ENCODE data around the gene DAB1.
"Not testable (repeated sequence)": the region's sequence is repeated elsewhere in the genome, so short reads cannot be mapped to it uniquely, and the experiment has no call there.

The DAB1 gene

DNA sequence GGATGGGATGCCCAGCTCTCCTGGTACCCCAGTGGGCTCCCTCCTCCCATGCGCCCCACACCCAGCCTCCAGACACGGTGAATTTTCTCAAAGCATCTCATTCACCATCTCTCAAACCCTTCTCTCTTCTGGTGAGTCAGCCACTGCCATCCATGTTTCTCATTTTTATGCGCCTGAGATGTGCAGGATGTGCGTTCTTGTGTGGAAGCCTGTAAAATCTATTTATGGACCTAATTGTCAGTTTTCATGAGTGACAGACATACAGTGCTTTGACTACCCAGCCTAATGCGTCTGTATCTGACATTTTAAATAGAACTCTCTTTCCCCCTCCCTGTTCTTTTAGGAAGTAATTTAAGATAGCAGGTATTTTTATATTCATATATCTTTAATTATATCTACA lies 158.8 kb downstream of the DAB1 start:
- no peak for DNase-seq

DNA sequence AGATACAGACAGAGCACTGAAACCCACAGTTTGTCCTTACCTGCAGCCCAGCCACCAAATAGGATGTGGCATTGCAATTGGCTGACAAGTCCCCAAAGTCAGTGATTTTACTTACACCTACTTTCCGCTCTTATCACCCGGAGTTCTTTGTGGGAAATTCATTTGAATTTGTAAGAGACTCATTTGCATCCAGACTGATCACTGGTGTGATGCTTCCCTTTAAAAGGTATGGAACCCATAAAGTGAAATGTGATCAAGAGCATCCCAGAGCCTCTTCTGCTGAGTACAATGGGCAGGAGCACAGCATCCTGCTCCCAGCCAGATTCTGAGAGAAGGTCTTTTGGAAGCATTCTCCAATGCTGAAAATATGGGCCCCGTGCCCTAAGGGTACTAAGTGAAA lies 161.4 kb downstream of the DAB1 start:
- DNase-seq, result no peak

DNA sequence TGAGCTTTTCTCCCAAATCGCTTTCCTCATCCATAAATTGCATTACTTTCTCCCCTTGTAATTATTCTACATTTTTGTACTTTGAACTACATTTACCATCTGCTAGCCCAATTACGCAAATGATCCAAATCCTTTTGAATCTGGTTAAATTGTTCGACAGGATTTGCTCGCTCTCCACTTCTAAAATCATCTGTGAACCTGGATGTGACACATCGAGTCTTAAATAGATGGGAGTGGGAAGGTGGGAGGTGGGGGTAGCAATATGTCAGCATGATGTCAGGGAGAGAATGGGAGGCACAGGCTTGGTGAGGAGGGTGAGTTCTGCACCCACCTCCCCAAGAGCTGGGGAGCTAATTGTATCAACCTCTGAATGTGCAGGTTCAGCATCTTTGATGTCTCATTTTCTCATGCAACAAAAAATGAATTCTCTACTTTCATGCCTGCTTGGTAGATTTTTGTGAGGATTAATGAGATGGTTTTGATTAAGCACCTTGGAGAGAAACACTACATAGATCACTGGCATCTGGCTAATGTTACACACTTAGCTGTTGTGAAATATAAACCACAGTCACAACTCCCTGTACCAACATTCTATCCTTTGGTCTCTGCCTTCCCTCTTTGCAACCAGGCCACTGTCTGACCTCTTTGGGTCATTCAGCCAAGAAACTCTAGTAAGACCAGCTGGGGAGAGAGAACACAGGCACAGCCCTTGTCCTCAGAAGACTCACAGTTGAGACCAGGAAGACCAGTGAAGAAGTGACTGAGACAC lies 165.1 kb downstream of the DAB1 start:
- DNase-seq, result no peak

DNA sequence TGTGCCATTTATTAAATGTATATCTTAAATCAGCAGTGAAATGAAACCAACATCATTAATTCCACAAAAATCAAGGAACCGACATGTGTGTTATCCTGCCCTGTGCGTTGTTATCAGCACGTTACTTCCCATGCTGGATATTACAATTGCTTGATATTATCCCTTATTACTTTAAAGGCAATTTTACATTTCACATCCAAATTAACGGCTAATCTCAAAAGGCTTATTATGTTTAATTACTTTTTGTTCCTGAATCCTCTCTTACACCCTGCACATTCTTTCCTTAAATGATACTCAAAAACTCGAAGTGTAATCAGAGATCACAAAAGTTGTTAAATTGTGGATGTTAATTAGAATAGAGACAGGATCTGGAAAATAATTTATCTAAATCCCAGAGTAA lies 167.9 kb downstream of the DAB1 start:
- no peak for DNase-seq

DNA sequence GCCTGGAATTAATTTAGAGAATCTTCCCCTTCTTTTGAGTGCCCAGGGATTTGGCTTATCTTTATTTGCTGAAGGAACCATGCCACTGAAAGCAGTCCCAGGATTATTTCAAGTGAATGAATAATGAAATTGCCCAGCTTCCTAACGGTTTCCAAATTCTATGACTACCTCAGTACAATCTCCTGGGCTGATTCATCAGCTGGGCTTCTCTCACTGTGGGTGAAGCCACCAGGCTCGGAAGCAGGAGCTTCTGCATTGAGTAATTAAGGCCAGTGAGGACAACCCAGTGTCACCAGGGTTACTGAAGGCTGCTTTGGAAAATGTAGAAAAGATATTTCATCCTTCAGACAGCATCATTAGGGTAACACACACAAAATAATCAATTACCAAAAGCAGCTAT lies 169.8 kb downstream of the DAB1 start:
- DNase-seq, result no peak

DNA sequence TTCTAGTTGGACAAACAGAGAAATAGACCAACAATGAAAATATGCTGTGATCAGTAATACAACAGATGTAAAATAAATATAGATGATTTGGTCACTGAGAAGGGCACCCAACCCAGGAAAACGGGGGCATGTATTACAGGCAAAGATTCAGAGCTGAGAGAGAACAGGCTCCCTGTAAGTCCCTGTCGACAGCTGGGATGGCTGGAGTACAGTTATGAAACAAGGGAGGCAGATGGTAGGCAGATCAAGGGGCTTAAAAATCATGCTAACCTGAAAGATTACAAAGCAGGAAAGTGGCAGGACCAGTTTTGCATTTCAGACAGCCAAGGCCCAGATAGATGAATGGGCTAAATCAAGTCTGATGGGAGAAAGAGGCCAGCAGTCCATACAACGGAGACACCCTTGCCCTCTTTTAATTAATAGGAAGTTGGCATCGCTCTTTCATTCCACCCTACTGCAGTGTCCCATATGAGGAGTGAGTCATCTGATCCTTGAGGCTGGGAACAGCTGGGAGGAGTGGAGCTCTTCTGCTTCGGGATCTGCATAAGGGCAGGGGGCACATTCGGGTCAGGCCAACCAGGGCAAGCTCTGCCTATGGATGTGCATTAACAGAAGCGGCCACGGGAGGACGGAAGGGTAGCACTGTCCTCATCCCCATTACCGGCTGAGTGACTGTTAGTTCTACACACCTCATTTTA lies 171.1 kb downstream of the DAB1 start:
- DNase-seq, result no peak

DNA sequence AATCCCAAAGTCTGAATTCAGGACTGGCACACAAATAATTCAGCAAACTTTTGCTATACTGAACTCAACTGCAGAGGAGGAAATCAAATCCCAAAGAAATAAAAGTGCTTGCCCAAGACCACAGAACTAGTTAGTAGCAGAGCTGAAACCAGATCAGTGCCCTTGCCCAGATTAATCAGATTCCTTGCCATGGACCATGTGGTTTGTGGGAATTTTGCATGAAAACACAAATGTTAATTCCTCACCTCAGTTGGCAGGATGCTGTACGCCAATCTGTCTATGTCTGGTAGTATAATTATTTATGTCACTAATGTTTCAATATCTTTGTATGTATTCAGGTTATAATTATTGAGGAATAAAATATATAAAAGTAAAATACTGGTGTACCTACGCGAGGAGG lies 173.8 kb downstream of the DAB1 start:
- DNase-seq, result no peak

DNA sequence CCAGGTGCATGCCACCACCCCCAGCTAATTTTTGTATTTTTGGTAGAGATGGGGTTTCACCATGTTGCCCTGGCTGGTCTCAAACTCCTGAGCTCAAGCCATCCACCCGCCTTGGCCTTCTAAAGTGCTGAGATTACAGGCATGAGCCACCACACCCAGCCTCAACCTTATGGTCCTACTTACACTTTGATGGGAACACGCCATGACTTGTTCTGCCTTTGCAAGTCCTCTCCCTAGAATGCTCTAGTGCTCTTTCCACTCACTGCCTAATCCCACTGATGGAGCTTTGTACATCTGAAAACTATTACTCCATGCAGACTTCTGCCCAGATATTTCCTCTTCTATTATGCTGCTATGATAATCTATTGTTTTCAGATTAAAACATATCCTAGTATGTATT lies 174.3 kb downstream of the DAB1 start:
- DNase-seq, result no peak

DNA sequence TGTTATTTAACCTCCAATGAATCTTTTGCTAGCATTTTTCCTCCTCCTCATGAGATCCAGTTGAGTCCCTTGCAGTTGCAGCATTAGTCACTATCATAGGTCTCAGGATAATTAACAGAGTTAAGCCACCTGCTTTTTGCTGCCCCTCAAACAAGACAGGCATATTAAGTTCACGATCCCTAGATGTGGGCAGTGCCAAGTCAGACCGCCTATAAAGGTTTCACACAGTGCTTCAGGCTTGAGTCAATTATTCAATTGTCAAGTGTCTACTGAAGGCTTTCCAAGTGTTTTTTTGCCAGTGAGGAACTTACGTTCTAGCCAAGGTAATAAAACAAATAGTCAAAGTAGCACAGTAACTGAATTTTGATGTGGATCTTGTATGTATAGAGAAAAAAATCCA lies 175.0 kb downstream of the DAB1 start:
- DNase-seq, result no peak

DNA sequence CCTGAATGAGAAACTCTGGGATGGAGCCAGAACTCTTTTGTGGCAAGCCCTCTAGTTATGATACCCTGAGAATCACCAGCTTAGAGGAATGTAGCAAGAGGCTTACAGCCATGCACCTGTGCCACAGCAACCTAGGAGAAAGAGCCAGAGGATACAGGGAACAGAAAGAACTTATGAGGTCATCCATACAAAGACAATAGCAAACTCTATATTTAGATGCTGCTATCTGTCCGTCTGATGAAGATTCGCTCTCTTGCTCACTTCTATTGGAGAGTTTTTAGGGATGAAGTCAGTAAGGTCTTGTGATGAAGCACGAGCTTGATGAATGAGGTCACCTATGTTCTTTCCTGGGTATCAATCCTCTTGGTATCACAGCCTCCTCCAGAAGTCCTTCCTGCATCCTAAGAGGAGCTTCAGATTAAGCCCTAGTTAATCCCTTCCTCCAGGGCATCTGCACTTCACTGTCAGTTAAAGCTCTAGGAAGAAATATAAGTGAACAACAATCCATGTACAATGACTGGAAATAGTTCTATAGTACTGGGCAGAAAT lies 185.6 kb downstream of the DAB1 start:
- DNase-seq, result no peak

DNA sequence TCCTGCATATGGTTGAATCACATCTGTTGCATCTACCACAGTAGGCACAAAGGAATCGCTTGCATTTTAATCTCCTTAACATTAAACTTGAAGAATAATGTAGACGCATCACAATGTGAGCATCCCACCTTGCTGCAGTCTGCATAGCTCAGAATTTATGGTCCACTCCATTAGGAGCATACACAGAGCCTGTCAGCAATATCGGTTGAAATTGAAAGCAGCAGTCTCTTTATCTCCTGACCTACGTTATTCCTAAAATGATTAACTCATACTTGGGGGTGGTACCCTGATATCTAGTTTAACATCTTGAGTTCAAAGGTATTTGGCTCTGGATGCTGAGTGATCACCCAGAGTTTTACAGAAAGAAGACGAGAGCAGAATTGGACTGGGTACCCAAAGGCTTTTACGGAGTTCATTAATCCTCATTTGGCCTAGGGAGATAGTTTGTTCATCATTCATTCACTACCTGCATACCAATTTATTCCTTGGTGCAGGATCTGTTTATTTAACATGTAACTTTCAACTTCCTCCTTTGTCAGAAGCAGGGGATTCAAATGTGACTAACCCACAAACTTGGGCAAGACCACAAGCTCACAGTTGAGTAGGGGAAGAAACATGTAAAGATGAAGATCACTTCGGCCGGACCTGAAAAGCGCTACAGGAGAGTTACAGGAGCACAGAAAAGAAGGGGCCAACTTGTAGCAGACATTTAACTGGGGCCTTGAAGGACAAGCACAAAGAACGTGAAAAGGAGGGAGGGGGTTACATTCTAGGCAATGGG lies 187.9 kb downstream of the DAB1 start:
- no peak for DNase-seq

DNA sequence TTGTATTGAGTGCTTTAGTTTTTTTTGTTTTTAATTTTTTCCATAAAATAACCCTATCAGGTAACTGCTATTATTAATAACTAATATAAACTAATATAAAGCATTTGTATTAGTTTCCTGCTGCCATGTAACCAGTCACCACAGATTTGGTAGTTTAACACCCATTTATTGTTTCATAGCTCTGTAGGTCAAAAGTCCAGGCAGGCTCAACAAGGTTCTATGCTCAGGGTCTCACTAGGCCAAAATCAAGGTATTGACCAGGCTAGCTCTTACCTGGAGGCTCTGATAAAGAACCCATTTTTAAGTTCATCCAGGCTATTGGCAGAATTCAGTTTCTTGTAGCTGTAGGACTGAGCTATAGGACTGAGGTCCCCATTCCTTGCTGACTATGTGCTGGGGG lies 189.4 kb downstream of the DAB1 start:
- DNase-seq, result no peak

DNA sequence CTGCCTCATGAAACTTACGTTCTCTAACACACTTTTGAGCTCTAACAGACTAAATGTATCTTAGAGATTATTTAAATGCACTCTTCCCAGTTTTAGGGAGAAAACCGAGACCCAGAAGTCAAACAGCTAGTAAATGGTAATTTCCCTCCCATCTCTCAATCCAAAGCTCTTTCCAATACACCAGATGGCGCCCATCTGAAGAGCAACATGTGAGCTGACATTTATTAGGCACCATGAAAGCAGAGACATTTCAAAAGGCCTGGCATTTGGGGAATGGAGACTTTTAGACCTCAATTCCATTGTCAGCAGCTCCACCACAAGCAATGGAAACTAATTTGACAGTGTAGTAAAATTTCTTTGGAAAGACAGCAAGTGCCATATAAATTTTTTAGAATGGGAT lies 191.4 kb downstream of the DAB1 start:
- DNase-seq, result no peak

DNA sequence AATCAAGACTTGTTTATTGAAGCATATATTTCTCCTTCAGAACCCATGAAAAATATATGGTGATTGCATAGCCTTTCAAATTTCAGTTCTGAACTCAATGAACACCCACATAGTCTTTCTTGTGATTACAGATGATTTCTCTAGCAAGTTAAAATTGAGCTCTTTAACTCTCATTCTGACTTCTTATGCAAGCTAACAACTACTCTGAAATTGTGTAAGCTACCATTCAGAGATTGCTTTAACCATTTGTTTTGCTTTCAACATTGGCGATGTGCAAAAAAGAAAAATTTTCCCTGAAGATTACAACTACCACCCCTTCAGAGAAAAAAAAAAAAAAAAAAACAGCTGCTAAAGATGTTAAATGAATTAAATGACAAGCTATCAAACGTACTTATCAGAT lies 193.9 kb downstream of the DAB1 start:
- no peak for DNase-seq

DNA sequence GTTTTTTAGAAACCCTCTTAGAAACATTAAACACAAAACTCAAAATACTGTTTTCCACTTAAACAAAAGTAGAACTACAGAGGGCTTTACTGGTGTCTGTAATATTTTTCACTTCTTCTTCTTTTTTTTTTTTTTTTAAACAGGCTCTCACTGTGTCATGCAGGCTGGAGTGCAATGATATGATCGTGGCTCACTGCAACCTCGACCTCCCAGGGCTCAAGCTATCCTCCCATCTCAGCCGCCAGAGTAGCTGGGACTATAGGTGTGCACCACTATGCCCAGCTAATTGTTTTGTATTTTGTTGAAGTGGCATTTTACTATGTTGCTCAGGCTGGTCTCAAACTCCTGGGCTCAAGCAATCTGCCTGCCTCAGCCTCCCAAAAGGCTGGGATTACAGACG lies 194.8 kb downstream of the DAB1 start:
- DNase-seq, result no peak

DNA sequence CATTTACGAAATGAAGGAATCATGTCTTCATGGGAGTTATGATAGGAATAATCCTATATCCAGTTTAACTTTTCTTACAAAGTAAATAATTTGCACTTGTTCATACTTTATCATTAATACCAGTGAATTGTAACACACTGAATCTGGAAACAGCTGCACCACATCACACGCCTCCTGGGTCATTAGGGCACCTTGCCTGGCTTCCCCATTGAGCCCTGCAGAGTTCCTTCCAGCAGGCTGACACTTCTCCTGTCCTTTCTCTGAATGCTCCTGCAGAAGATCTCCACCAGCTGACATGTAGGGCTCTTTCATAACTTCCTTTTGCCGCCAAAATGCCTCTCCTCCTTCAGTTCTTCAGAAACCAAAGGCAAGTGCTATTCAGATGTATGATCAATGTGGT lies 201.1 kb downstream of the DAB1 start:
- no peak for DNase-seq

DNA sequence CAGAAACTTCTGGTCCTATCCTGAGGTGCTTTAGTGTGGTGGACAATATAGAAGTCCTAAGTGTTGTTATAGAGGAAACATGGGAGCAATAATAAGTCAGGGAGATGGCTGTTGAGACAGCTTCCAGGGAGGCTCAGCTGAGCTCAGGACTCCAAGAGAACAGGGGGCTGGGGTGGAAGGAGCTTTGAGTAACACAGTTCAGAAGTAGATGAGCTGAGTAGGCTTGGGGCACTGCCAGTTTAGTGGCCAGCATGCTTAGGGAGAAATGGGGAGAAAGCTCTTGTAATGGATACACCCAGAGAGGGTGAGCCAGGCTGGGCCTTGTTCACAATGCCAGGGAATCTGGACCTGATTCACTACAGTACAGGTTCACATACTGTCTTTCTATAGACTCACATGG lies 201.6 kb downstream of the DAB1 start:
- no peak for DNase-seq

DNA sequence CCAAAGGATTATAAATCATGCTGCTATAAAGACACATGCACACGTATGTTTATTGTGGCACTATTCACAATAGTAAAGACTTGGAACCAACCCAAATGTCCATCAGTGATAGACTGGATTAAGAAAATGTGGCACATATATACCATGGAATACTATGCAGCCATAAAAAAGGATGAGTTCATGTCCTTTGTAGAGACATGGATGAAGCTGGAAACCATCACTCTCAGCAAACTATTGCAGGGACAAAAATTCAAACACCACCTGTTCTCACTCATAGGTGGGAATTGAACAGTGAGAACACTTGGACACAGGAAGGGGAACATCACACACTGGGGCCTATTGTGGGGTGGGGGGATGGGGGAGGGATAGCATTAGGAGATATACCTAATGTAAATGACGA lies 203.0 kb downstream of the DAB1 start:
- not testable (repeated sequence) for DNase-seq

DNA sequence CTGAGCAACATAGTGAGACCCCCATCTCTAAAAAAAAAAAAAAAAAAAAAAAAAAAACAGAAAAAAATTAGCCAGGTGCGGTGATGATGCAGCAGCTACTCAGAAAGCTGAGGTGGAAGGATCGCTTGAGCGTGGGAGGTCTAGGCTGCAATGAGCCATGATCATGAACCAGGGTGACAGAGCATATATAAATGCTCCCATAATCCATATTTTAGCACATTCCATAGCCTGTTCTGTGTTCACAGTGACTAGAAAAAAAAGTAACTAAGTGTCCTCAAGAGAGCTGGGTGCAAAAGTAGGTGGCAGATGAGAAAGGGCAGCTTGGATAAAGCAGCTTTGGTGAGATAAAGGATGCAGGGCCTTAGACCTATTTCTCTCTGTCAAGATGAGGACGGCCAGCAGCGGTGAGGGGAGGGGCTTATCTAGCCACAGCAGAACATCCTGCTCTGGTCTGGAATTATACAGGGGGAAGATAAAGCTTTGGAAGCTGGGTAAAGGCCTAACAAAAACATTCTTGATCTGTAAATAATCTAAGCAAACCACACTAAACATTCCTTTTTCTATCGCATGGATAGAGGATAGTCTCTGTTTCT lies 205.3 kb downstream of the DAB1 start:
- no peak for DNase-seq

DNA sequence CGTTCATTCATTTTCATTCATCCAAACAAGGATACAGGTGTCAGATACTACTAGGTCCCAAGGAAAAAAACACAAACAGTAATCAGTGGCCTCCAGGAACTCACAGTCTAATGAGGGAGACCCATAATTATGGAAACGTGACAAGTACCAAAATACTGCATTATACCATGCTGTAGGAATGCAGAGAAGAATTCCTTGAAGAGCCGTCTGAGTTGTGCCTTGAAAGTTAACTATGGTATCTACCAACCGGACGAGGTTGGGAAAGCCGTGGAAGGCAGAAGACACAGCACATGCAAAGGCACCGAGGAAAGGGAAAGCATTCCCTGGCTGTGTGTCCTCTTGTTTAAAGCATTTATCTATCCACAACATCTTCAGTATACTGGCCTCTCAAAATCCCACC lies 206.0 kb downstream of the DAB1 start:
- no peak for DNase-seq

DNA sequence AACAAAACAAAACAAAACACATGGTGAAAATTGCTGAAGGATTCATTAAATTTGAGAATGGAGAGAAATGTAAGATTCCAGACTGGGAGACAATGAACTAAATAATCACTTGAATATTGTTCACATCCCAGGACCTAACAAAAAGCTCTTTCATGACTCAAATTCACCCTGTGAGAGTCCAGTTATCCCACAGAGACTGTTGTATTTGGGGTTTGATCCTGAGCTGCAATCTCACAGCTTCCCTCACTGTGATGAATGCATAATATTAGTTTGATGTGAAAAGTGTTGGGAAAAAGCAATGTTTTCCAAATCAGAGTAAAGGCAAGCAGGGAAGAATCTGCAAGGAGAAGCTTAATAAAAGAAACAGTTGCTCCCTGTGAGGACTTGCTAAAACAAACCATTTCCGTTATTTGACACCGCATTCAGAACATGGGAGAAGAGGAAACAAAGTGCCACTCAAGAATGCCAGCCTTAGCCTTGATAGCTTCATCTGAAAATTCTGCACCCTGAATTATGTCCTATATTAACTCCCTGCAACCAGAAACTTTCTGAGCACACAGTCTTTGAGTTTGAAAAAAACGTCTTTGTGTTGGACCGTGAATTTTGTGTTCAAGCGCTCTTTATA lies 208.8 kb downstream of the DAB1 start:
- DNase-seq, result no peak

DNA sequence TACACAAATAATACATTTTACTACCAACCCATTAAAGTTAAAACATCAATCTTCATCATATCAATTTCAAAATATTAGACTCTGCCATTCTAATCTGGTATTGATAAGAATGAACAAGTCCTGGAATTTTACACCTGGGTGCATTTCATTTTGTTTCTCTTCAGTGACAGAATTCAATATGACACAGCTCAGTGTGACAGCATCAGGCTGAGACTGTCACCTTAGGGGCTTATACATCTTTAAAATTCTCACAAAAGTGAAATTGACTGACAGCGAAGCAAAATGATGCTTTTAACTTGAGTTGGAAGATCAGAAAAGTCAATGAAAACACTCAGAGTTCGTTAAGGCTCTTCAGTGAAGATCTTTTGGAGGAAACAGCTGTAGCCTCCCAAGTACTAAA lies 213.0 kb downstream of the DAB1 start:
- no peak for DNase-seq

DNA sequence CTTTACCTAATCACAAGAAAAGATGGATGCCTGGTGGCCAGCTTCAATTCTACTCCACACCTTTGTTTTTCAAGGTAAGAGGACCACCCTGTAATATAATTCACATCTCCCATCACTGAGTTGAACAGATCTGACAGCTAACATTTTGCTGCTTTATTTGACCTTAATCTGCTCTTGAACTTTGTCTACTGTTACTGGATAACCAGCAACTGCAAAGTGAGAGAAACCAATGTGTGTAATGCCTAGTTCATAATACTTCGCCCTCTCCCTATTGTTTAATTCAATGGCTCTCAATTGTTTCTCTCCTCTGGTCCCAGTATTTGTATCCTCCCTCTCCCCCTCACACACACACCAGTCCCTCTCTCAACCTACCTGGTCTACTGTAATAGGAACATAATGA lies 214.4 kb downstream of the DAB1 start:
- DNase-seq, result no peak

Measured in activated CD4-positive, alpha-beta T cell treated with anti-CD3 and anti-CD28 coated beads for 48 hours (primary cell).